Ovary (tissue), 9 donors: ENCODE measurements around the gene SCAF4. TPM values are rescaled to one million over a fixed set of nuclear protein-coding genes. Genes with fewer than 3 reads are reported as not detected.

ENCODE experiments used
- DNase-seq, 5 donors: peaks; one replicate each; pipeline ENCODE4 v3.0.0-alpha.2; 2019 to 2020
- H3K27ac ChIP-seq, 2 donors: fragments of 200-600 bp; one replicate each; pipeline versions ENCODE4 v1.5.1 to v1.8.0; 2019 to 2022
- H3K27me3 ChIP-seq: fragments of 200-600 bp; one replicate; pipeline ENCODE4 v1.8.0; 2022
- H3K36me3 ChIP-seq: fragments of 200-600 bp; sonication (generic); one replicate; pipeline ENCODE4 v1.5.1; 2019
- H3K4me1 ChIP-seq: one replicate; pipeline ENCODE4 v1.8.1; 2013; ENCODE audit warnings: mild to moderate bottlenecking, moderate library complexity; ENCODE audit not compliant: insufficient read depth
- H3K4me3 ChIP-seq: fragments of 200-600 bp; sonication (generic); one replicate; pipeline ENCODE4 v1.5.1; 2017
- H3K9me3 ChIP-seq, 2 donors: fragments of 200-600 bp in 1 of 2; sonication (generic) in 1 of 2; one replicate each; pipeline versions ENCODE4 v1.5.1 to v1.8.1; 2013 to 2019; ENCODE audit warnings: mild to moderate bottlenecking in 1 of 2, moderate library complexity in 1 of 2
- CTCF ChIP-seq, 3 donors: fragments of 450-650 bp in 2 of 3; fragments of 200-600 bp in 1 of 3; IDR thresholded peaks; one replicate each; pipeline versions ENCODE4 v1.5.1 to v1.8.0; 2016 to 2022; ENCODE audit warnings: antibody characterized with exemption in 3 of 3, mild to moderate bottlenecking in 1 of 3
- EP300 ChIP-seq: sonication (generic); formaldehyde crosslinking; IDR thresholded peaks from one replicate; pipeline ENCODE4 v1.6.1; 2017; ENCODE audit warnings: antibody characterized with exemption
- POLR2A ChIP-seq: fragments of 450-650 bp; IDR thresholded peaks from one replicate; pipeline ENCODE4 v1.6.1; 2017; ENCODE audit warnings: antibody characterized with exemption, mild to moderate bottlenecking, moderate library complexity
- WGBS, 3 donors: extraction: QIAGEN DNeasy Blood & Tissue Kit in 1 of 3; methylation state at CpG; one replicate each; pipeline versions ENCODE4 v1.1.5 to v1.1.7; 2013 to 2017; 5-methylcytosine and 5-hydroxymethylcytosine counted together
- intact Hi-C, 4 donors: fragments of 100-400 bp; cut with DNase I; formaldehyde crosslinking; loops; one replicate each; pipeline versions ENCODE4 v1.11.0 to v1.15.1; 2022 to 2023
- polyA plus RNA-seq, 2 donors: library from polyadenylated mRNA; stranded (reverse); fragments of 200-250 nt in 1 of 2; fragments of 350-450 nt in 1 of 2; fragmentation: Illumina TruSeq in 1 of 2; extraction: RNeasy Lipid Tissue Mini Kit (QIAGEN cat#74804) in 1 of 2; gene quantifications; one replicate each; pipeline ENCODE4 v1.2.3, GENCODE V29; 2013 to 2014
- total RNA-seq, 7 donors: library from RNA; depleted of rRNA in 2 of 7; stranded (reverse); fragments of >200 nt in 2 of 7; fragmentation: NEBNext Ultra II Directional in 3 of 7; extraction: Animal tissue kit (Norgen Biotek cat#: 25700) in 3 of 7; gene quantifications; one replicate each; pipeline versions ENCODE4 v1.1.0 to v1.2.4, GENCODE V29; 2016 to 2023
- donor health status: DM: no; HTN: no; CAD: no; lungs with moderate emphysema.
- donor health status: DM: no; HTN: no; CAD: no.
- donor health status: Bipolar disorder and iron deficiency.
- donor health status: DM: yes; HTN: yes; CAD: no.
- donor health status: DM: no; HTN: no; CAD: no.
- donor health status: DM: yes; HTN: yes; CAD: no.

Gene SCAF4
- total and polyA plus RNA-seq, 9 donors: 12.2 to 41.7 (median 28.4) TPM

GRCh38 chr21:31729622-31730343 is 2.1 kb downstream of the SCAF4 start:
- H3K27ac ChIP-seq: no peak overlapping the region
- WGBS, 3 donors: 47 to 56% (median 47%) methylated on average over 4 of the region's 4 CpGs
- no peak for DNase-seq
- H3K27me3 ChIP-seq: no peaks in the 10 kb centered on the region
- H3K4me1 ChIP-seq: peaks cover 16% of the 10 kb centered on the region
- H3K36me3 ChIP-seq: no peaks in the 10 kb centered on the region
- intact Hi-C loops: loop anchor here in 2 of 4 donors (5.0 to 10.0 kb wide), 2 partner anchors 62 to 65 kb away; no protein-coding TSS in a partner anchor
- H3K4me3 ChIP-seq: peak overlapping the region; percentile 96
- TF ChIP-seq CTCF (IDR thresholded peaks at IDR 0.05): no peak
- H3K9me3 ChIP-seq: no peaks in the 10 kb centered on the region

GRCh38 chr21:31728952-31729351 is 3.0 kb downstream of the SCAF4 start:
- WGBS, 3 donors: 31 to 52% (median 45%) methylated on average over 3 of the region's 3 CpGs
- no peaks in the 10 kb centered on the region for H3K27me3 ChIP-seq
- peaks cover 16% of the 10 kb centered on the region for H3K4me1 ChIP-seq
- TF ChIP-seq CTCF (IDR thresholded peaks at IDR 0.05) (no peak), EP300 (no peak), POLR2A (no peak)
- no peaks in the 10 kb centered on the region for H3K9me3 ChIP-seq
- no peak for DNase-seq
- H3K36me3 ChIP-seq: no peaks in the 10 kb centered on the region
- no peak overlapping the region for H3K27ac ChIP-seq
- intact Hi-C loops: no loop called here
- H3K4me3 ChIP-seq: no peak overlapping the region

GRCh38 chr21:31728191-31728590 is 3.7 kb downstream of the SCAF4 start:
- DNase-seq: no peak
- H3K4me1 ChIP-seq: peaks cover 17% of the 10 kb centered on the region
- H3K27ac ChIP-seq: no peak overlapping the region
- intact Hi-C loops: no loop called here
- no peak overlapping the region for H3K4me3 ChIP-seq
- H3K36me3 ChIP-seq: no peaks in the 10 kb centered on the region
- WGBS, 3 donors: 87 to 94% (median 88%) methylated on average over 2 of the region's 2 CpGs
- no peaks in the 10 kb centered on the region for H3K27me3 ChIP-seq
- TF ChIP-seq POLR2A: no peak
- no peak for TF ChIP-seq CTCF (IDR thresholded peaks at IDR 0.05)
- no peak for TF ChIP-seq EP300
- no peaks in the 10 kb centered on the region for H3K9me3 ChIP-seq

GRCh38 chr21:31727181-31727580 is 4.7 kb downstream of the SCAF4 start:
- Histone ChIP-seq H3K4me1 (peaks cover 15% of the 10 kb centered on the region), H3K4me3 (no peak overlapping the region), H3K9me3 (no peaks in the 10 kb centered on the region), H3K27ac (no peak overlapping the region), H3K27me3 (no peaks in the 10 kb centered on the region), H3K36me3 (no peaks in the 10 kb centered on the region)
- intact Hi-C loops: no loop called here
- DNase-seq: no peak
- 72 to 77% (median 73%) methylated on average over 7 of the region's 7 CpGs for WGBS, 3 donors
- TF ChIP-seq POLR2A: no peak
- no peak for TF ChIP-seq EP300
- no peak for TF ChIP-seq CTCF (IDR thresholded peaks at IDR 0.05)
